Fibroblast of skin of left biceps (primary cell): ENCODE measurements around the gene ACSM2B.
"Not testable (repeated sequence)": the region's sequence is repeated elsewhere in the genome, so short reads cannot be mapped to it uniquely, and the experiment has no call there.

ENCODE experiments used
- DNase-seq, 2 experiments: peaks; one replicate each; pipeline ENCODE4 v3.0.0-alpha.2; 2013; ENCODE audit warnings: low read depth in 2 of 2

ACSM2B gene

DNA sequence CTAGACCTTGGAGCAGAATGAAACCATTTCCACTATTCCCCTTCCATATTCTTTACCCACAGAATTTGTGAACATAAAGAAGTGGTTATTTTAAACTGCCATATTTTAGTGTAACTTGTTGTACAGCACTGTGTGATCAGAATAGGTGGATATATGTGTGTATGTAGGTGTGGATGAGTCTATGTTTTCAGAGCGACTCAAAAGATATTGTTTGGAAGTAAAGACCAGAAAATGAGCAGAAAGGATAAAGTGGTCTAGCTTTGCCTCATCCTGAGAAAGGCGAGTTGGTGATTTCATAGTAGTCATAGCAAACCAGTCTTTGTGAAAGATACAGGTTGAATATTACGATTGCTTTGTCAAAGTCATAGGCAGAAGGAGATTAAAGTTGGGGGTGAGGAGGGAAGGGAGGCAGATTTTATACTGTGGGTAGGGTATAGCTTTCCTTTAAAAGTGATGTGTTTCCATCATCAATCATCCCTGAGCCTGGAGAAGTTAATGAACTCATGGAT lies 43.8 kb downstream of the ACSM2B start:
- DNase-seq, result not testable (repeated sequence)

DNA sequence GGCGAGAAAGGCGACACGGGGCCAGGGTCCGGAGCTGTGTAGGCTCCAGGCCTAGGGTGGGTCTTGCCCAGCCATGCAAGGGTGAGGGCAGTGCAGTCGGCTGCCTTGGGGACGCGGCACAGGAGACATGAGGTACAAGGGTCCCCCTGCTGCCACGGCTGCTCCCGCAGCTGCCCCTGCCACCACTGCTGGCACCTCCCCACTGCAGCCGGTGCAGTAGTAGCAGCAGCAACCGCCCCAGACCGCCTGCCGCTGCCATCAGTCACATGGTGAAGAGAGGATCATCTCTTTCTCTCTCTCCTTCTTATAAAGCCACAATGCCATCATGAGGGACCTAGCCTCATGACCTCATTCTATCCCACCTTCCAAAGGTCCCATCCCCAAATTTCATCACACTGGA lies 44.4 kb downstream of the ACSM2B start:
- not testable (repeated sequence) for DNase-seq

GRCh38 chr16:20520103-20520502 lies 56.1 kb downstream of the ACSM2B start:
- DNase-seq, result no peak

DNA sequence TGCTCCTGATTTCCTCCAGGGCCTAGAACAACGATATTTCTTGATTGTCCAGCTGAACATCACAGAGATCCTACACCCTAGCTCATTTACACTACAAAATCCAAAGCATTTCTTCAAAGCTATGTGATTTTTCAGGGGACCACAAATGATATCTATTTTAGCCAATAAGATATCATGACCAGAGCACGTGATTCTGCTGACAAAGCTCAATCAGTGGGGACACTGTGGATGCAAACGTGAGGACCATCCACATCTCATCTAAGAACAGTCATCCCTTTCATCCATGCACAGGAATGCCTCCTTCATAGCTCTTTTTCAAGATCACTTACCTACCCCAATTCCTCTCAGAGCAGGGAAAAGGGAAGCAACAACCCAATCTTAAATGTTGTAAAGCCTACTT lies 56.9 kb downstream of the ACSM2B start:
- no peak for DNase-seq

- no peak for DNase-seq
Measured at GRCh38 chr16:20517149-20517548, 59.0 kb downstream of the ACSM2B start.

GRCh38 chr16:20515688-20516090 lies 60.5 kb downstream of the ACSM2B start:
- DNase-seq, result no peak

GRCh38 chr16:20510323-20510722 lies 65.8 kb downstream of the ACSM2B start:
- DNase-seq, result no peak

- no peak for DNase-seq
Measured at GRCh38 chr16:20507280-20507679, 68.9 kb downstream of the ACSM2B start.

GRCh38 chr16:20504418-20504817 lies 71.7 kb downstream of the ACSM2B start:
- DNase-seq, result no peak

GRCh38 chr16:20491448-20491847 lies 84.7 kb downstream of the ACSM2B start:
- DNase-seq, result not testable (repeated sequence)

DNA sequence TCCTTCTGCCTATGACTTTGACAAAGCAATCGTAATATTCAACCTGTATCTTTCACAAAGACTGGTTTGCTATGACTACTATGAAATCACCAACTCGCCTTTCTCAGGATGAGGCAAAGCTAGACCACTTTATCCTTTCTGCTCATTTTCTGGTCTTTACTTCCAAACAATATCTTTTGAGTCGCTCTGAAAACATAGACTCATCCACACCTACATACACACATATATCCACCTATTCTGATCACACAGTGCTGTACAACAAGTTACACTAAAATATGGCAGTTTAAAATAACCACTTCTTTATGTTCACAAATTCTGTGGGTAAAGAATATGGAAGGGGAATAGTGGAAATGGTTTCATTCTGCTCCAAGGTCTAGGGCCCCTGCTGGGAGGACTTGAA lies 85.2 kb downstream of the ACSM2B start:
- not testable (repeated sequence) for DNase-seq
